HepG2 (cell line): Measurements from ENCODE around the gene TAP1. TPM values are rescaled to one million over a fixed set of nuclear protein-coding genes. Genes with fewer than 3 reads are reported as not detected.

Experiments
- ATAD3A ChIP-seq: sonication (generic); formaldehyde crosslinking; IDR thresholded peaks from 2 replicates; pipeline ENCODE4 v1.4.0; 2020; ENCODE audit warnings: missing genetic modification reagents
- CC2D1A ChIP-seq: sonication (generic); formaldehyde crosslinking; IDR thresholded peaks from 2 replicates; pipeline ENCODE4 v1.8.1; 2023; ENCODE audit warnings: mild to moderate bottlenecking, missing genetic modification reagents
- FOXP4 ChIP-seq: sonication (generic); formaldehyde crosslinking; IDR thresholded peaks from 2 replicates; pipeline ENCODE4 v1.4.0; 2020; ENCODE audit warnings: missing genetic modification reagents
- HNRNPH1 ChIP-seq: fragments of 200-400 bp; formaldehyde crosslinking; optimal IDR thresholded peaks from 2 replicates; pipeline ENCODE3; 2017; ENCODE audit warnings: mild to moderate bottlenecking, low read depth, low read length
- KDM1A ChIP-seq: IDR thresholded peaks from 2 replicates; pipeline ENCODE4 v1.6.1; 2016; ENCODE audit warnings: missing compliant biosample characterization
- MYNN ChIP-seq: sonication (generic); formaldehyde crosslinking; IDR thresholded peaks from 2 replicates; pipeline ENCODE4 v1.4.0; 2020; ENCODE audit warnings: mild to moderate bottlenecking, low read depth, missing genetic modification reagents
- NFKBIZ ChIP-seq: IDR thresholded peaks from 2 replicates; pipeline ENCODE4 v1.6.1; 2018; ENCODE audit warnings: missing genetic modification reagents, missing compliant biosample characterization
- PRDM4 ChIP-seq: sonication (generic); formaldehyde crosslinking; IDR thresholded peaks from 2 replicates; pipeline ENCODE4 v1.9.0; 2021; ENCODE audit warnings: missing genetic modification reagents, borderline replicate concordance
- RFX3 ChIP-seq: IDR thresholded peaks from 2 replicates; pipeline ENCODE4 v1.6.1; 2016; ENCODE audit warnings: missing biosample characterization, missing genetic modification reagents
- TBX2 ChIP-seq: sonication (generic); formaldehyde crosslinking; IDR thresholded peaks from 2 replicates; pipeline ENCODE4 v1.5.0; 2020; ENCODE audit warnings: missing genetic modification reagents, mild to moderate bottlenecking, borderline replicate concordance
- TGIF2 ChIP-seq: IDR thresholded peaks from 2 replicates; pipeline ENCODE4 v1.6.1; 2016; ENCODE audit warnings: control low read depth, missing compliant biosample characterization
- THYN1 ChIP-seq: sonication (generic); formaldehyde crosslinking; IDR thresholded peaks from 2 replicates; pipeline ENCODE4 v1.8.1; 2023; ENCODE audit warnings: low read depth, mild to moderate bottlenecking, moderate library complexity, missing genetic modification reagents, borderline replicate concordance
- ZBTB1 ChIP-seq: sonication (generic); formaldehyde crosslinking; IDR thresholded peaks from 2 replicates; pipeline ENCODE4 v1.4.0; 2020; ENCODE audit warnings: missing genetic modification reagents, borderline replicate concordance
- ZBTB42 ChIP-seq: sonication (generic); formaldehyde crosslinking; IDR thresholded peaks from 2 replicates; pipeline ENCODE4 v1.5.0; 2020; ENCODE audit warnings: mild to moderate bottlenecking, missing genetic modification reagents
- ZBTB7A ChIP-seq: sonication (generic); formaldehyde crosslinking; IDR thresholded peaks from 2 replicates; pipeline ENCODE4 v1.8.0; 2022; ENCODE audit warnings: mild to moderate bottlenecking, missing genetic modification reagents
- ZMAT3 ChIP-seq: sonication (generic); formaldehyde crosslinking; conservative IDR thresholded peaks from 2 replicates; pipeline ENCODE4 v1.7.0; 2021; ENCODE audit warnings: missing genetic modification reagents
- ZMYM2 ChIP-seq: sonication (generic); formaldehyde crosslinking; IDR thresholded peaks from 2 replicates; pipeline ENCODE4 v1.8.0; 2022; ENCODE audit warnings: mild to moderate bottlenecking, missing genetic modification reagents
- ZNF253 ChIP-seq: sonication (generic); formaldehyde crosslinking; IDR thresholded peaks from 2 replicates; pipeline ENCODE4 v1.8.0; 2022; ENCODE audit warnings: mild to moderate bottlenecking, missing genetic modification reagents, borderline replicate concordance
- ZNF256 ChIP-seq: sonication (generic); formaldehyde crosslinking; conservative IDR thresholded peaks from 2 replicates; pipeline ENCODE4 v1.4.0; 2020; ENCODE audit warnings: missing genetic modification reagents
- ZNF350 ChIP-seq: sonication (generic); formaldehyde crosslinking; IDR thresholded peaks from 2 replicates; pipeline ENCODE4 v1.4.0; 2020; ENCODE audit warnings: mild to moderate bottlenecking, low read depth, missing genetic modification reagents, borderline replicate concordance
- ZNF724P ChIP-seq: sonication (generic); formaldehyde crosslinking; IDR thresholded peaks from 2 replicates; pipeline ENCODE4 v1.8.0; 2022; ENCODE audit warnings: missing genetic modification reagents, borderline replicate concordance
- ZNF777 ChIP-seq: sonication (generic); formaldehyde crosslinking; IDR thresholded peaks from 2 replicates; pipeline ENCODE4 v1.4.0; 2020; ENCODE audit warnings: missing genetic modification reagents
- polyA plus RNA-seq, 8 experiments: library from polyadenylated mRNA; depleted of rRNA in 3 of 8; stranded (reverse) in 7 of 8; unstranded in 1 of 8; fragments of >200 nt; fragmentation: Illumina TruSeq in 4 of 8; extraction: Trizol in 4 of 8; gene quantifications; 2 replicates each; pipeline versions ENCODE4 v1.2.1 to v1.2.3, GENCODE V29; 2011 to 2016; ENCODE audit warnings: low read depth in 4 of 8, missing spikeins in 1 of 8, mixed read lengths in 1 of 8; ENCODE audit not compliant: insufficient read depth in 1 of 8
- total RNA-seq, 5 experiments: library from RNA; depleted of rRNA; stranded (reverse); fragments of >200 nt; fragmentation: Illumina TruSeq; extraction: Trizol; gene quantifications; 2 replicates each; pipeline ENCODE4 v1.2.3, GENCODE V29; 2016; ENCODE audit warnings: low read depth in 1 of 5
- TF ChIP-seq, protein P1 (sequence below): sonication (generic); formaldehyde crosslinking; IDR thresholded peaks from 2 replicates; pipeline ENCODE4 v1.4.0; 2020; ENCODE audit warnings: mild to moderate bottlenecking, low read depth, missing genetic modification reagents

The TAP1 gene
- total and polyA plus RNA-seq, 2 of the 13 experiments (the other 11 are each of a cell fraction or from before 2014, with no cell fraction given) = 31.2 to 52.2 TPM

DNA sequence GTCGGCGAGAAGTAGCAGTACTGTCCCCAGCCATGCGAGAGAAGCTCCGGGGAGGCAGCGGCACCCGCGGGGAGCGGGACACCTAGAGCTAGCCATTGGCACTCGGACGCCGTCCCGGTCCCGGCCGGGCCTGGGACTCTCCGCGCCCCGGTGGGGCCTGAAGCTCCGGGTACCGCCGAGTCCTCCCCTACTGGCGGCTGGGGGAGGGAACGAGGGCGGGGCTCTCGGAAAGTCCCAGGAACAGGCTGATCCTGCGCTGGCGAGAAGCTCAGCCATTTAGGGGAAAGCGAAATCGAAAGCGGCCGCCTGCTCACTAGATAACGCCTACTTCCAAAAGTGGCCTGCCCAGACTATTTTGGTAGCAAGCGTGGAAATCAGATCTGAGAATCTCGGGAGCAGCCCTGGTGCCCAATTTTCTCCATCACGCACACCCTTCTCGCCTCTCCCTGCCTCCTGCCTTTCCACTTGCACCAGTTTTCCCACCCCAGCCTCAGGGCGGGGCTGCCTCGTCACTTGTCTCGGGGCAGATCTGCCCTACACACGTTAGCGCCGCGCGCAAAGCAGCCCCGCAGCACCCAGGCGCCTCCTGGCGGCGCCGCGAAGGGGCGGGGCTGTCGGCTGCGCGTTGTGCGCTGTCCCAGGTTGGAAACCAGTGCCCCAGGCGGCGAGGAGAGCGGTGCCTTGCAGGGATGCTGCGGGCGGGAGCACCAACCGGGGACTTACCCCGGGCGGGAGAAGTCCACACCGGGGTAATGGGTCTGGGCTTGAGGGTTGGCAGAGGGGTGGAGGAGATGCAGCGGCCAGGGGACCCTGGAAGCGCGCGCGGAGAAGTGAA is at the start of gene TAP1, which contains the start of gene PSMB9 (continued):
- no peak for TF ChIP-seq PRDM4 (CRISPR knock-in tag)
- TF ChIP-seq, protein P1, sequence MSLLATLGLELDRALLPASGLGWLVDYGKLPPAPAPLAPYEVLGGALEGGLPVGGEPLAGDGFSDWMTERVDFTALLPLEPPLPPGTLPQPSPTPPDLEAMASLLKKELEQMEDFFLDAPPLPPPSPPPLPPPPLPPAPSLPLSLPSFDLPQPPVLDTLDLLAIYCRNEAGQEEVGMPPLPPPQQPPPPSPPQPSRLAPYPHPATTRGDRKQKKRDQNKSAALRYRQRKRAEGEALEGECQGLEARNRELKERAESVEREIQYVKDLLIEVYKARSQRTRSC (CRISPR knock-in tag) = no peak
- TF ChIP-seq ATAD3A (CRISPR knock-in tag) = no peak
- TF ChIP-seq ZNF350 (CRISPR knock-in tag) = no peak; the same call in none of the 2 replicates
- no peak for TF ChIP-seq NFKBIZ (CRISPR knock-in tag)
- TF ChIP-seq RFX3 (CRISPR knock-in tag) = no peak
- TF ChIP-seq MYNN = peak; percentile 52; the same call in 1 of the 2 replicates
- peak; percentile 63 for TF ChIP-seq ZNF724P (CRISPR knock-in tag)
- TF ChIP-seq ZNF256 = no peak
- no peak for TF ChIP-seq ZBTB7A (CRISPR knock-in tag)
- TF ChIP-seq CC2D1A (CRISPR knock-in tag) = peak; percentile 87; the same call in 1 of the 2 replicates
- no peak for TF ChIP-seq ZBTB42
- TF ChIP-seq ZMYM2 = no peak; the same call in 1 of the 2 replicates
- no peak for TF ChIP-seq THYN1 (CRISPR knock-in tag)
- peak; percentile 44; the same call in 1 of the 2 replicates for TF ChIP-seq FOXP4
- no peak for TF ChIP-seq ZBTB1 (CRISPR knock-in tag)
- TF ChIP-seq TGIF2 = peak; percentile 55; the same call in 1 of the 2 replicates
- peak; percentile 21; the same call in 1 of the 2 replicates for TF ChIP-seq KDM1A
- TF ChIP-seq HNRNPH1 = no peak
- TF ChIP-seq ZNF777 (CRISPR knock-in tag) = peak; percentile 44
- no peak; the same call in 1 of the 2 replicates for TF ChIP-seq ZMAT3 (CRISPR knock-in tag)
- peak; percentile 87 for TF ChIP-seq TBX2 (CRISPR knock-in tag)
- TF ChIP-seq ZNF253 (CRISPR knock-in tag) = no peak
